Neural cell (in vitro differentiated cells): ENCODE results near the gene ARID3B. TPM values are rescaled to one million over a fixed set of nuclear protein-coding genes. Genes with fewer than 3 reads are reported as not detected.

Experiments used
- H2AFZ ChIP-seq: fragments of 200-600, 300-800 bp; sonication (generic), shearing (Covaris generic); 2 replicates; pipeline ENCODE4 v1.6.0; 2014; ENCODE audit warnings: low read depth, mild to moderate bottlenecking, antibody characterized with exemption, low read length, moderate library complexity
- H3F3A ChIP-seq: fragments of 200-600 bp; shearing (Covaris generic); 2 replicates; pipeline ENCODE4 v1.6.1; 2016; ENCODE audit warnings: mild to moderate bottlenecking, moderate library complexity, mixed read lengths, antibody characterized with exemption, low read length; ENCODE audit not compliant: insufficient read depth, poor library complexity, severe bottlenecking
- H3K27ac ChIP-seq: fragments of 200-600, 300-800 bp; sonication (generic), shearing (Covaris generic); 2 replicates; pipeline ENCODE4 v1.5.1; 2014; ENCODE audit warnings: mild to moderate bottlenecking, low read length, moderate library complexity
- H3K27me3 ChIP-seq: fragments of 300-800, 200-600 bp; sonication (generic), shearing (Covaris generic); 2 replicates; pipeline ENCODE4 v1.6.0; 2014; ENCODE audit warnings: mild to moderate bottlenecking, low read depth, low read length, moderate library complexity; ENCODE audit not compliant: insufficient read depth
- H3K36me3 ChIP-seq: fragments of 300-800, 200-600 bp; sonication (generic), shearing (Covaris generic); 2 replicates; pipeline ENCODE4 v1.5.1; 2014; ENCODE audit warnings: mild to moderate bottlenecking, antibody characterized with exemption, low read length, moderate library complexity; ENCODE audit not compliant: insufficient read depth
- H3K4me2 ChIP-seq: fragments of 300-800, 200-600 bp; sonication (generic), shearing (Covaris generic); 2 replicates; pipeline ENCODE4 v1.6.0; 2014; ENCODE audit warnings: mild to moderate bottlenecking, low read length
- H3K4me3 ChIP-seq: fragments of 300-800, 200-600 bp; sonication (generic), shearing (Covaris generic); 2 replicates; pipeline ENCODE4 v1.5.1; 2014; ENCODE audit warnings: mild to moderate bottlenecking, low read length, moderate library complexity
- H3K79me2 ChIP-seq: fragments of 200-600 bp; shearing (Covaris generic); replicated peaks from 2 replicates; pipeline ENCODE4 v1.6.0; 2014; ENCODE audit warnings: mild to moderate bottlenecking, low read length, moderate library complexity; ENCODE audit not compliant: insufficient read depth
- H3K9ac ChIP-seq: fragments of 300-800, 200-600 bp; sonication (generic), shearing (Covaris generic); 2 replicates; pipeline ENCODE4 v1.6.1; 2016; ENCODE audit warnings: mild to moderate bottlenecking, low read length, mixed read lengths
- H3K9me2 ChIP-seq: fragments of 200-600 bp; shearing (Covaris generic); 2 replicates; pipeline ENCODE4 v1.6.1; 2016; ENCODE audit warnings: mild to moderate bottlenecking, low read length, mixed read lengths; ENCODE audit not compliant: insufficient read depth
- H3K9me3 ChIP-seq: fragments of 200-600, 300-800 bp; sonication (generic), shearing (Covaris generic); 2 replicates; pipeline ENCODE4 v1.6.1; 2016; ENCODE audit warnings: mild to moderate bottlenecking, mixed run types, low read length, moderate library complexity, mixed read lengths
- H4K20me1 ChIP-seq: fragments of 200-600 bp; shearing (Covaris generic); 2 replicates; pipeline ENCODE4 v1.6.1; 2016; ENCODE audit warnings: mild to moderate bottlenecking, mixed run types; ENCODE audit not compliant: insufficient read depth
- CTCF ChIP-seq: fragments of 450-650 bp; IDR thresholded peaks from 2 replicates; pipeline ENCODE4 v1.5.1; 2014; ENCODE audit warnings: antibody characterized with exemption, mild to moderate bottlenecking, moderate library complexity; ENCODE audit not compliant: poor library complexity, severe bottlenecking
- EP300 ChIP-seq: fragments of 450-650 bp; conservative IDR thresholded peaks from 2 replicates; pipeline ENCODE4 v1.6.1; 2014; ENCODE audit warnings: antibody characterized with exemption, mild to moderate bottlenecking, moderate library complexity; ENCODE audit not compliant: poor library complexity, severe bottlenecking
- EZH2 ChIP-seq: fragments of 200-600, 300-800 bp; shearing (Covaris generic), sonication (generic); IDR thresholded peaks from 2 replicates; pipeline ENCODE4 v1.6.1; 2014; ENCODE audit warnings: antibody characterized with exemption, low read length, borderline replicate concordance, mild to moderate bottlenecking; ENCODE audit not compliant: insufficient read depth, poor library complexity, severe bottlenecking
- MXI1 ChIP-seq: fragments of 450-650 bp; conservative IDR thresholded peaks from 2 replicates; pipeline ENCODE4 v1.6.1; 2014; ENCODE audit warnings: antibody characterized with exemption, mild to moderate bottlenecking; ENCODE audit not compliant: poor library complexity, severe bottlenecking
- POLR2AphosphoS5 ChIP-seq: IDR thresholded peaks from 2 replicates; pipeline ENCODE4 v1.6.1; 2012
- RAD21 ChIP-seq: fragments of 450-650 bp; conservative IDR thresholded peaks from 2 replicates; pipeline ENCODE4 v1.6.1; 2014; ENCODE audit warnings: antibody characterized with exemption, mild to moderate bottlenecking, moderate library complexity
- REST ChIP-seq: IDR thresholded peaks from 2 replicates; pipeline ENCODE4 v1.6.1; 2012; ENCODE audit warnings: borderline replicate concordance
- SMC3 ChIP-seq: fragments of 450-650 bp; conservative IDR thresholded peaks from 2 replicates; pipeline ENCODE4 v1.6.1; 2014; ENCODE audit warnings: antibody characterized with exemption, mild to moderate bottlenecking, moderate library complexity; ENCODE audit not compliant: poor library complexity
- TAF1 ChIP-seq: IDR thresholded peaks from 2 replicates; pipeline ENCODE4 v1.6.1; 2012; ENCODE audit warnings: low read depth
- polyA plus RNA-seq: library from polyadenylated mRNA; depleted of rRNA; stranded (reverse); fragments of >200 nt; gene quantifications from 2 replicates; pipeline ENCODE4 v1.2.3, GENCODE V29; 2014

The ARID3B gene
- polyA plus RNA-seq, 1 donor from 2014 or later, result 11.2 TPM

GRCh38 chr15:74563442-74563841 is 22.4 kb downstream of the ARID3B start:
- Histone ChIP-seq H3K9ac (no peak overlapping the region), H3F3A (no peaks in the 10 kb centered on the region), H3K9me2 (no peaks in the 10 kb centered on the region), H3K9me3 (no peaks in the 10 kb centered on the region), H3K4me3 (no peak overlapping the region), H4K20me1 (no peaks in the 10 kb centered on the region), H3K27ac (no peak overlapping the region), H3K79me2 (peaks cover 33% of the 10 kb centered on the region), H3K27me3 (no peaks in the 10 kb centered on the region), H2AFZ (no peak overlapping the region), H3K4me2 (no peak overlapping the region), H3K36me3 (no peaks in the 10 kb centered on the region)
- TF ChIP-seq EP300, result no peak
- no peak for TF ChIP-seq SMC3
- no peak for TF ChIP-seq RAD21
- no peak for TF ChIP-seq REST
- no peak for TF ChIP-seq POLR2AphosphoS5
- TF ChIP-seq MXI1, result no peak
- TF ChIP-seq CTCF, result no peak
- TF ChIP-seq EZH2, result no peak
- no peak for TF ChIP-seq TAF1

- H2AFZ ChIP-seq, result no peak overlapping the region
- no peak overlapping the region for H3K4me3 ChIP-seq
- H3K9ac ChIP-seq, result no peak overlapping the region
- no peaks in the 10 kb centered on the region for H3F3A ChIP-seq
- no peak overlapping the region for H3K27ac ChIP-seq
- peaks cover 26% of the 10 kb centered on the region for H3K79me2 ChIP-seq
- no peaks in the 10 kb centered on the region for H4K20me1 ChIP-seq
- TF ChIP-seq SMC3, result no peak
- TF ChIP-seq CTCF, result no peak
- no peak for TF ChIP-seq EP300
- TF ChIP-seq EZH2, result no peak
- TF ChIP-seq MXI1, result no peak
- TF ChIP-seq REST, result no peak
- no peak for TF ChIP-seq TAF1
- no peak for TF ChIP-seq POLR2AphosphoS5
- no peak for TF ChIP-seq RAD21
- H3K36me3 ChIP-seq, result no peaks in the 10 kb centered on the region
- no peaks in the 10 kb centered on the region for H3K9me3 ChIP-seq
- H3K27me3 ChIP-seq, result no peaks in the 10 kb centered on the region
- no peaks in the 10 kb centered on the region for H3K9me2 ChIP-seq
- no peak overlapping the region for H3K4me2 ChIP-seq
Observed at GRCh38 chr15:74564182-74564581, 23.2 kb downstream of the ARID3B start.
